ENCODE measurements around the gene PLSCR5.

GRCh38 chr3:146575636-146576035 lies 29.5 kb downstream of the PLSCR5 start:
- TF ChIP-seq POLR2AphosphoS5 (IDR thresholded peaks at IDR 0.05; ENCODE audit: borderline replicate concordance, low read depth, low read length) (no peak), EZH2 (IDR thresholded peaks at IDR 0.05) (no peak)

Measured in SK-N-MC (cell line).